Glutamatergic neuron (in vitro differentiated cells): ENCODE data around the gene KCNJ12. TPM values are rescaled to one million over a fixed set of nuclear protein-coding genes. Genes with fewer than 3 reads are reported as not detected.

Experiments
- DNase-seq: peaks from one replicate; pipeline ENCODE4 v3.0.0; 2022
- H3K27ac Mint-ChIP-seq: one replicate; pipeline ENCODE4 v1.8.0; 2020; ENCODE audit warnings: mild to moderate bottlenecking, mixed read lengths, inconsistent platforms; ENCODE audit not compliant: unreplicated experiment
- H3K27me3 Mint-ChIP-seq: one replicate; pipeline ENCODE4 v1.8.0; 2020; ENCODE audit warnings: mild to moderate bottlenecking, moderate library complexity, mixed read lengths, inconsistent platforms; ENCODE audit not compliant: unreplicated experiment
- H3K36me3 Mint-ChIP-seq: one replicate; pipeline ENCODE4 v1.8.0; 2020; ENCODE audit warnings: mild to moderate bottlenecking, mixed read lengths, inconsistent platforms; ENCODE audit not compliant: unreplicated experiment
- H3K4me1 Mint-ChIP-seq: one replicate; pipeline ENCODE4 v1.8.0; 2020; ENCODE audit warnings: mild to moderate bottlenecking, low read depth, mixed read lengths, inconsistent platforms; ENCODE audit not compliant: unreplicated experiment
- H3K4me3 Mint-ChIP-seq: one replicate; pipeline ENCODE4 v1.8.0; 2020; ENCODE audit warnings: mild to moderate bottlenecking, mixed read lengths, inconsistent platforms; ENCODE audit not compliant: unreplicated experiment
- H3K9me3 Mint-ChIP-seq: one replicate; pipeline ENCODE4 v1.8.0; 2020; ENCODE audit warnings: mild to moderate bottlenecking, moderate library complexity, mixed read lengths, inconsistent platforms; ENCODE audit not compliant: unreplicated experiment
- CTCF ChIP-seq: fragments of 200-600 bp; sonication (generic); IDR thresholded peaks from one replicate; pipeline ENCODE4 v1.5.0; 2021; ENCODE audit not compliant: partially characterized antibody, unreplicated experiment
- total RNA-seq: library from RNA; stranded (reverse); fragmentation: NEBNext Ultra II Directional; extraction: Animal tissue kit (Norgen Biotek cat#: 25700); gene quantifications from one replicate; pipeline ENCODE4 v1.2.1, GENCODE V29; 2021; ENCODE audit not compliant: unreplicated experiment

The KCNJ12 gene
- total RNA-seq, 1 donor from 2014 or later = 9.6 TPM

GRCh38 chr17:21360048-21360447 lies 16.1 kb upstream of the KCNJ12 start:
- DNase-seq = no peak
- TF ChIP-seq CTCF = no peak
- peak overlapping the region; percentile 21 for H3K27ac Mint-ChIP-seq
- H3K9me3 Mint-ChIP-seq = peaks cover 2% of the 10 kb centered on the region
- H3K4me1 Mint-ChIP-seq = peaks cover 31% of the 10 kb centered on the region
- peak overlapping the region; percentile 6 for H3K4me3 Mint-ChIP-seq
- no peaks in the 10 kb centered on the region for H3K36me3 Mint-ChIP-seq
- peaks cover 13% of the 10 kb centered on the region for H3K27me3 Mint-ChIP-seq

- peaks cover 31% of the 10 kb centered on the region for H3K4me1 Mint-ChIP-seq
- no peak for DNase-seq
- peaks cover 13% of the 10 kb centered on the region for H3K27me3 Mint-ChIP-seq
- no peak for TF ChIP-seq CTCF
- no peak overlapping the region for H3K27ac Mint-ChIP-seq
- peaks cover 2% of the 10 kb centered on the region for H3K9me3 Mint-ChIP-seq
- H3K36me3 Mint-ChIP-seq = no peaks in the 10 kb centered on the region
- no peak overlapping the region for H3K4me3 Mint-ChIP-seq
Observed at GRCh38 chr17:21361020-21361809, 14.9 kb upstream of the KCNJ12 start.

DNA sequence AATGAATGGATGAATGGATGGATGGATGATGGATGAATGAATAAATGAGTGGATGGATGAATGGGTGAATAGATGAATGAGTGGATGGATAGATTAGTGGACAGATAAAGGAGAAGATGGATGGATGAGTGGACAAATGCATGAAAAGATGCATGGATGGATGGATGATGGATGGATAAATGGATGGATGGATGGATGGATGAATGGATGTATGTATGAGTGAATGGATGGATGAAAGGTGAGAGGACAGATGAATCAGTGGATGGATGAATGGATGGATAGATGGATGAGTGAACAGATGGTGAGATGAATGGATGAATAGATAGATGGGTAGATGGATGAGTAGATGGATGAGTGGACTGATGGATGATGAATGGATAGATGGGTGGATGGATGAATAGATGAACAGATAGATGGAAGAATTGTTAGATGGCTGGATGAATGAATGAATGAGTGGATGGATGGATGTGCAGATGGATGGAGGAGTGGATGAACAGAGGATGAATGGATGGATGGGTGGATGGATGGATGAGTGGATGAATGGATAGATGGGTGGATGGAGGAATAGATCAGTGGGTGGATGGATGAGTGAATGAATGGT lies 13.7 kb upstream of the KCNJ12 start:
- H3K4me1 Mint-ChIP-seq = peaks cover 20% of the 10 kb centered on the region

GRCh38 chr17:21363776-21364642 lies 12.1 kb upstream of the KCNJ12 start:
- Mint-ChIP-seq H3K36me3 (no peaks in the 10 kb centered on the region), H3K4me1 (peaks cover 21% of the 10 kb centered on the region), H3K27ac (peak overlapping the region; percentile 70), H3K9me3 (peaks cover 2% of the 10 kb centered on the region), H3K27me3 (peaks cover 9% of the 10 kb centered on the region), H3K4me3 (peak overlapping the region; percentile 73)
- DNase-seq = no peak
- no peak for TF ChIP-seq CTCF

More for the DNA sequence above, 13.7 kb upstream of the KCNJ12 start:
- Mint-ChIP-seq H3K9me3 (peaks cover 2% of the 10 kb centered on the region), H3K27ac (no peak overlapping the region), H3K4me3 (no peak overlapping the region), H3K27me3 (peaks cover 13% of the 10 kb centered on the region), H3K36me3 (no peaks in the 10 kb centered on the region)
- DNase-seq = no peak
- no peak for TF ChIP-seq CTCF
